Measurements from ENCODE around the gene TAAR1. TPM values are rescaled to one million over a fixed set of nuclear protein-coding genes. Genes with fewer than 3 reads are reported as not detected.

The TAAR1 gene
- total and polyA plus RNA-seq, 8 donors = 2.8 TPM; not detected in 7

GRCh38 chr6:132614554-132614953, 44.4 kb downstream of the TAAR1 start:
- no peaks in the 10 kb centered on the region for H3K36me3 ChIP-seq
- TF ChIP-seq, protein P1, sequence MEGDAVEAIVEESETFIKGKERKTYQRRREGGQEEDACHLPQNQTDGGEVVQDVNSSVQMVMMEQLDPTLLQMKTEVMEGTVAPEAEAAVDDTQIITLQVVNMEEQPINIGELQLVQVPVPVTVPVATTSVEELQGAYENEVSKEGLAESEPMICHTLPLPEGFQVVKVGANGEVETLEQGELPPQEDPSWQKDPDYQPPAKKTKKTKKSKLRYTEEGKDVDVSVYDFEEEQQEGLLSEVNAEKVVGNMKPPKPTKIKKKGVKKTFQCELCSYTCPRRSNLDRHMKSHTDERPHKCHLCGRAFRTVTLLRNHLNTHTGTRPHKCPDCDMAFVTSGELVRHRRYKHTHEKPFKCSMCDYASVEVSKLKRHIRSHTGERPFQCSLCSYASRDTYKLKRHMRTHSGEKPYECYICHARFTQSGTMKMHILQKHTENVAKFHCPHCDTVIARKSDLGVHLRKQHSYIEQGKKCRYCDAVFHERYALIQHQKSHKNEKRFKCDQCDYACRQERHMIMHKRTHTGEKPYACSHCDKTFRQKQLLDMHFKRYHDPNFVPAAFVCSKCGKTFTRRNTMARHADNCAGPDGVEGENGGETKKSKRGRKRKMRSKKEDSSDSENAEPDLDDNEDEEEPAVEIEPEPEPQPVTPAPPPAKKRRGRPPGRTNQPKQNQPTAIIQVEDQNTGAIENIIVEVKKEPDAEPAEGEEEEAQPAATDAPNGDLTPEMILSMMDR (IDR thresholded peaks at IDR 0.05) = no peak
- TF ChIP-seq POLR2A (IDR thresholded peaks at IDR 0.05) (no peak), EP300 (IDR thresholded peaks at IDR 0.05) (no peak), POLR2AphosphoS5 (IDR thresholded peaks at IDR 0.05) (no peak)
- peak overlapping the region in 2 of 4 donors; percentile 17 to 33 for H3K4me3 ChIP-seq
- peak overlapping the region in 1 of 5 donors; percentile 56 for H3K27ac ChIP-seq
- WGBS, 5 donors = 47 to 68% (median 58%) methylated on average over 5 to 7 of the region's 7 CpGs
- H3K27me3 ChIP-seq = no peaks in the 10 kb centered on the region
- H3K9me3 ChIP-seq = no peaks in the 10 kb centered on the region
- intact Hi-C loops (cut with DNase I; ENCODE audit: low total_unique reads) = no loop called here
- no peak for DNase-seq
- no peaks in the 10 kb centered on the region for H3K4me1 ChIP-seq

GRCh38 chr6:132612449-132613108, 46.4 kb downstream of the TAAR1 start:
- peak in 1 of 2 donors; percentile 19 for DNase-seq
- H3K36me3 ChIP-seq = no peaks in the 10 kb centered on the region
- H3K4me1 ChIP-seq = no peaks in the 10 kb centered on the region
- H3K27me3 ChIP-seq = no peaks in the 10 kb centered on the region
- H3K4me3 ChIP-seq = peak overlapping the region in 1 of 4 donors; percentile 9
- no peaks in the 10 kb centered on the region for H3K9me3 ChIP-seq
- H3K27ac ChIP-seq = no peak overlapping the region
- intact Hi-C loops (cut with DNase I; ENCODE audit: low total_unique reads) = no loop called here
- WGBS, 5 donors = 37 to 42% (median 42%) methylated on average over 4 of the region's 4 CpGs
- no peak for TF ChIP-seq POLR2AphosphoS5 (IDR thresholded peaks at IDR 0.05)
- no peak for TF ChIP-seq POLR2A (IDR thresholded peaks at IDR 0.05)
- TF ChIP-seq, protein P1 (IDR thresholded peaks at IDR 0.05) = no peak
- TF ChIP-seq EP300 (IDR thresholded peaks at IDR 0.05) = no peak

DNA sequence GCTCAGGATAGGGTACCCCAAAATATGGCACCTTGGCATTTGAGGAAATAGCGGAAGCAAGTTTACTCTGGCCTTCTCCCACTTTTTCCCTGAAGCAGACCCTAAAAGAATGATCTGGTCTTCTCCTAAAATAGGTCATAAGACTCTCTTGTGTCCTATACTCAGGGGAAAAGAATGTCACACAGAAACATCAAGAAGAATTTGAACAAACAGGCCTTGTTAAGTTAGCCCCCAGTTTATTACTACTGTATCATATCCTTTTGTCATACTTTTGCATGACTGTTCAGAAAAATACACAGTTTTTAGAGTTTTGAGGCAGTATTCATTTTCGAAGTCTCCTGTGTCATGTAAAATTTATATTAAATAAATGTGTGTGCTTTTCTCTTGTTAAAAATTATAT, 47.4 kb downstream of the TAAR1 start:
- no peaks in the 10 kb centered on the region for H3K27me3 ChIP-seq
- H3K4me1 ChIP-seq = no peaks in the 10 kb centered on the region
- no peak overlapping the region for H3K27ac ChIP-seq
- intact Hi-C loops (cut with DNase I; ENCODE audit: low total_unique reads) = no loop called here
- H3K4me3 ChIP-seq = no peak overlapping the region
- no peak for DNase-seq
- H3K9me3 ChIP-seq = no peaks in the 10 kb centered on the region
- TF ChIP-seq, protein P1 (IDR thresholded peaks at IDR 0.05) = no peak
- TF ChIP-seq EP300 (IDR thresholded peaks at IDR 0.05) = no peak
- TF ChIP-seq POLR2AphosphoS5 (IDR thresholded peaks at IDR 0.05) = no peak
- no peak for TF ChIP-seq POLR2A (IDR thresholded peaks at IDR 0.05)
- WGBS, 5 donors = 90 to 98% (median 91%) methylated on average over 2 of the region's 2 CpGs
- H3K36me3 ChIP-seq = no peaks in the 10 kb centered on the region

GRCh38 chr6:132607544-132608233, 51.3 kb downstream of the TAAR1 start:
- no peaks in the 10 kb centered on the region for H3K27me3 ChIP-seq
- intact Hi-C loops (cut with DNase I; ENCODE audit: low total_unique reads) = no loop called here
- H3K4me3 ChIP-seq = no peak overlapping the region
- peak in 1 of 2 donors; percentile 14 for DNase-seq
- no peaks in the 10 kb centered on the region for H3K36me3 ChIP-seq
- 31 to 62% (median 41%) methylated on average over 5 of the region's 5 CpGs for WGBS, 5 donors
- no peaks in the 10 kb centered on the region for H3K9me3 ChIP-seq
- H3K27ac ChIP-seq = peak overlapping the region in 2 of 5 donors; percentile 7 to 45
- no peaks in the 10 kb centered on the region for H3K4me1 ChIP-seq
- TF ChIP-seq EP300 (IDR thresholded peaks at IDR 0.05) (no peak), POLR2AphosphoS5 (IDR thresholded peaks at IDR 0.05) (no peak), POLR2A (IDR thresholded peaks at IDR 0.05) (no peak)
- TF ChIP-seq, protein P1 (IDR thresholded peaks at IDR 0.05) = no peak

Measured in stomach (tissue), 9 donors.